Loucy (cell line): ENCODE measurements around the gene NLGN1.

Experiments
- H2AFZ ChIP-seq: fragments of 200-600 bp; sonication (generic); 2 replicates; pipeline ENCODE4 v1.6.0; 2016; ENCODE audit warnings: antibody characterized with exemption, mild to moderate bottlenecking, low read length, moderate library complexity
- H3F3A ChIP-seq: fragments of 200-600 bp; 2 replicates; pipeline ENCODE4 v1.6.0; 2016; ENCODE audit warnings: antibody characterized with exemption, low read depth, mild to moderate bottlenecking
- H3K27me3 ChIP-seq: fragments of 200-600 bp; sonication (generic); 2 replicates; pipeline ENCODE4 v1.6.1; 2014; ENCODE audit warnings: low read length, mild to moderate bottlenecking; ENCODE audit not compliant: insufficient read depth, poor library complexity, severe bottlenecking
- H3K36me3 ChIP-seq: fragments of 200-600 bp; sonication (generic); 2 replicates; pipeline ENCODE4 v1.6.1; 2016; ENCODE audit warnings: low read length; ENCODE audit not compliant: insufficient read depth
- H3K4me1 ChIP-seq: fragments of 200-600 bp; sonication (generic); 2 replicates; pipeline ENCODE4 v1.5.1; 2014; ENCODE audit warnings: low read length, mild to moderate bottlenecking; ENCODE audit not compliant: insufficient read depth, poor library complexity, severe bottlenecking
- H3K4me2 ChIP-seq: fragments of 200-600 bp; sonication (generic); 2 replicates; pipeline ENCODE4 v1.6.0; 2014; ENCODE audit warnings: antibody characterized with exemption, low read length, low read depth, mild to moderate bottlenecking; ENCODE audit not compliant: poor library complexity, severe bottlenecking
- H3K4me3 ChIP-seq: fragments of 200-600 bp; sonication (generic); 2 replicates; pipeline ENCODE4 v1.5.1; 2014; ENCODE audit warnings: low read length, mild to moderate bottlenecking, mixed read lengths; ENCODE audit not compliant: poor library complexity, severe bottlenecking
- H3K79me2 ChIP-seq: fragments of 200-600 bp; sonication (generic); 2 replicates; pipeline ENCODE4 v1.6.1; 2014; ENCODE audit warnings: low read length; ENCODE audit not compliant: insufficient read depth
- H3K9ac ChIP-seq: fragments of 200-600 bp; sonication (generic); 2 replicates; pipeline ENCODE4 v1.6.0; 2014; ENCODE audit warnings: mild to moderate bottlenecking, low read depth, low read length, moderate library complexity; ENCODE audit not compliant: poor library complexity, severe bottlenecking
- H3K9me2 ChIP-seq: fragments of 200-600 bp; sonication (generic); replicated peaks from 2 replicates; pipeline ENCODE4 v1.6.1; 2016; ENCODE audit warnings: low read depth, low read length, mixed read lengths
- H3K9me3 ChIP-seq: fragments of 200-600 bp; sonication (generic); 2 replicates; pipeline ENCODE4 v1.6.1; 2014; ENCODE audit warnings: mild to moderate bottlenecking, antibody characterized with exemption, low read length, low read depth; ENCODE audit not compliant: insufficient read depth
- H4K20me1 ChIP-seq: fragments of 200-600 bp; sonication (generic); 2 replicates; pipeline ENCODE4 v1.6.0; 2014; ENCODE audit warnings: antibody characterized with exemption, low read length, mild to moderate bottlenecking; ENCODE audit not compliant: insufficient read depth, poor library complexity, severe bottlenecking
- CTCF ChIP-seq: fragments of 200-600 bp; sonication (generic); conservative IDR thresholded peaks from 2 replicates; pipeline ENCODE4 v1.5.1; 2014; ENCODE audit warnings: mild to moderate bottlenecking, antibody characterized with exemption, low read length
- EZH2phosphoT487 ChIP-seq: fragments of 200-600 bp; IDR thresholded peaks from 2 replicates; pipeline ENCODE4 v1.6.1; 2018; ENCODE audit warnings: antibody characterized with exemption, mild to moderate bottlenecking, moderate library complexity, borderline replicate concordance

Gene NLGN1

DNA sequence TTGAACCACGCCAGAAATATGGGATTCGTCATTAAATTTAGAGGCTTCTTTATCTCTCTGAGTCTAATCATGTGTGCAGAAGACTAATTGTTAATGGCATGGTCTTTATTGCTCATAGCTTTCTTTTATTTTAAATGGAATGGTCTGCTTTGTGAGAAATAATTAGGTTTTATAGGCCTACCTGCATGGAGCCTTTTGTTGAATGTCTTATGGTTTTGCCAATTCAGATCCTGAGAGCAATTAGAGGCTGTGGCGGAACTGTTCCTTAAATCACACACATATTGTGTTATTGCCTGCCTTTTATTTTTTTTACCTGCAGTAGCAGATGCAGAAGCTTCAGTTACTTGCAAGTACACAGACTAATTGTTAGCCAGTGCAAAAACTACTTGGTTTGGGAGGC, 306.2 kb downstream of the NLGN1 start:
- Histone ChIP-seq H3K27me3 (no peaks in the 10 kb centered on the region), H3K4me2 (no peak overlapping the region), H3K79me2 (no peaks in the 10 kb centered on the region), H3F3A (no peaks in the 10 kb centered on the region), H3K36me3 (no peaks in the 10 kb centered on the region), H3K4me3 (no peak overlapping the region), H3K4me1 (no peaks in the 10 kb centered on the region), H3K9ac (no peak overlapping the region), H3K9me3 (no peaks in the 10 kb centered on the region), H3K9me2 (no peaks in the 10 kb centered on the region), H4K20me1 (no peaks in the 10 kb centered on the region), H2AFZ (no peak overlapping the region)
- TF ChIP-seq CTCF (no peak), EZH2phosphoT487 (no peak)

GRCh38 chr3:173706630-173707029, 309.1 kb downstream of the NLGN1 start:
- Histone ChIP-seq H3K4me3 (no peak overlapping the region), H3K36me3 (no peaks in the 10 kb centered on the region), H3F3A (no peaks in the 10 kb centered on the region), H3K4me2 (no peak overlapping the region), H2AFZ (no peak overlapping the region), H3K9ac (no peak overlapping the region), H3K79me2 (no peaks in the 10 kb centered on the region), H4K20me1 (no peaks in the 10 kb centered on the region), H3K9me3 (no peaks in the 10 kb centered on the region), H3K27me3 (no peaks in the 10 kb centered on the region), H3K4me1 (no peaks in the 10 kb centered on the region), H3K9me2 (no peaks in the 10 kb centered on the region)
- no peak for TF ChIP-seq EZH2phosphoT487
- no peak for TF ChIP-seq CTCF

DNA sequence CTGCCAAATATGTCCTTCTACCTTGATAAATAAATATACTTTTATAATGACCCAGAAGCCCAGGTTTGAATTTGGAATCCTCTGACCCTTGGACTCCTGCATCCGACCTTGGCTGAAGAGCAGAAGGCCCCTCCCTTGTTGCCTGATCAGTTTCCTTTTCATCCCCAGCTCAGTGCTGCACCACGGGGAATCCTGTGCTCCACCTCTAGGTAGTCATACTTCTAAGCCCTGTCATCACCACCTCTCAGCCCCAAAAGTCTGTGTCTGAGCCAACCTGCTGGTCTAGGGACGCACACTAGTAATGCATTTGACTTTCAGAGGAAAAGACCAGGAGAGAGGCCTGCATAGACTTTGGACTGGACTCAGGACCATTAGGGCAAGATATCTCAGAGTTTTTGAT, 310.6 kb downstream of the NLGN1 start:
- Histone ChIP-seq H3K9me2 (no peaks in the 10 kb centered on the region), H3K36me3 (no peaks in the 10 kb centered on the region), H3K4me2 (no peak overlapping the region), H3K4me3 (no peak overlapping the region), H3F3A (no peaks in the 10 kb centered on the region), H3K9me3 (no peaks in the 10 kb centered on the region), H4K20me1 (no peaks in the 10 kb centered on the region), H3K79me2 (no peaks in the 10 kb centered on the region), H2AFZ (no peak overlapping the region), H3K27me3 (no peaks in the 10 kb centered on the region), H3K4me1 (no peaks in the 10 kb centered on the region), H3K9ac (no peak overlapping the region)
- TF ChIP-seq CTCF (no peak), EZH2phosphoT487 (no peak)
